ENCODE data around the gene CDON.

CDON gene

DNA sequence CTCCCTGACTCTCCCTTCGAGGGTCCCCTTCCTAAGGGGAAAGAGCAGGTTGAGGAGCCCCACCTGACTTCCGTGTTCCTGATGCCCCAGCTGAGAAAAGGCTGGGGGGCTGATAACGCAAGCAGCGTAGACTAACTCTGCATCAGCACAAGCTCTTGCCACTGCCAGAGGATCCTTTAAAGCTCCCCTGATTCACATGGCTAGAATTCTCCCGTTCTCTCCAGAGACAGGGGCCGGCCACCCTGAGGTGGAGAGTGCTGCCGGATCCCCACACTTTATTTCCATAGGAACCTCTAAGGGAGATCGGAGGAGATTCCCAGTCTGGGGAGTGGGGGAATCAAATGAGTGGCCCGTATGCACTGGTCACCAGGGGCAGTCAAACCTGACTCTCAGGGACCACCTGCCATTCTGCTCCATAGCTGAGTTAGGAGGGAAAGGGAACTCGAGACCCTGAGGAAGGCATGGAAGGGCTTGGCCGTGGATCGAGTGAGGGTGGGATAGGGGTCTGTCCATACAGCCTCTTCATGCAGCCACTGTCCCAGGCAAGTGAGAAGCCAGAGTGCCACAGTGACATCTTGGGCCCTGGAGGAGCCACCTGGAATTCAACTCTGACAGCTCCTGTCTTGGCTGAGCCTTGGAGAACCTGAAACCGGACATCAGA lies 118.2 kb downstream of the CDON start:
- no peak for DNase-seq (ENCODE audit: low read depth in 2 of 2)

- no peak for DNase-seq (ENCODE audit: low read depth in 2 of 2)
Observed at GRCh38 chr11:125943661-125944349, 118.9 kb downstream of the CDON start.

- no peak for DNase-seq (ENCODE audit: low read depth in 2 of 2)
Observed at GRCh38 chr11:125942771-125943428, 119.8 kb downstream of the CDON start.

DNA sequence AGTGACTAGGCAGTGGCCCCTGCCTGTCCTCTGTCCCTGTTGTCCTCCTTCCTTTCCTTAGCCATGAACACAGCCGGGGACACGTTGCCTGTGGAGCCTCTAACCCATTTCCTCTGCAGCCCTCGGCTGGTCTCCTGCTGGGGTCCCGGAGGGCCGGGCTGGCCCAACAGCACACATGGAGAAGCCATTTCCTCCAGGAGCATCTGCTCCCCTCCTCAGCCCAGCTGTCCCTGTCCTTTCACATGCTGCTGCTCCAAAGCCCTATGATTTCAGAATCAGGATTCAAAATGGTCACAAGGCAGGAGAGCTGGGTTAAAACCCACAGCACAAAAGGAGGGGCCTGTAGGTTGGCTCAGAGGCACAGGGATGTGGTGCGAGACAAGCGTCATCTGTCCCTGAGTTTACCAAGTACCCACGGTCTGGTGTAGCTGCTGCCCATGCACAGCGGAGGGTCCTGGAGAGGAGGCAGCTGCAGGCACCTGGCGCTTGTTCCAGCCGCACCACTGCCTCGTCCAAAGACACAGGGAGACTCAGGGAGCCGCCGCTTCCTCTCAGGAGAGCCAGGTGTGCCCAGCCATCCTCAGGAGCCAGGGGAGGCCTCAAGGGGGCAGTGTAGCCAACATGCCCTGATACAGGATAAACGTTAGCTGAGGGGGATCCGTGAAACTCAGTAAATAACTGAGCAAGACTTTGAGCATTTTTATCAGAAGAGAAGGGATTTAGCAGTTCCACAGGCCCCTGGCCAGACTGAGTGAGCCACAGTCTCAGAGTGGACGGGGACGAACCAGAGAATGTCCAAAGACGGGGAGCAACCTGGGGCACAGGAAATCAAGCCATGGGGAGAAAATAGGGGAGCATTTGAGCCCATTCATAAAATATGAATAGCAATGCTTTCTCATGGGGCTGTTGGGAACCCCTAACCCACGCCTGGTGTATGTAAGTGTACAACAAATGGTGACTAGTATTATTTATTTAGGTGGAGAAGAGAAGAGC lies 120.8 kb downstream of the CDON start:
- no peak for DNase-seq (ENCODE audit: low read depth in 2 of 2)

- DNase-seq (ENCODE audit: low read depth in 2 of 2), result no peak
Observed at GRCh38 chr11:125941267-125941618, 121.4 kb downstream of the CDON start.

DNA sequence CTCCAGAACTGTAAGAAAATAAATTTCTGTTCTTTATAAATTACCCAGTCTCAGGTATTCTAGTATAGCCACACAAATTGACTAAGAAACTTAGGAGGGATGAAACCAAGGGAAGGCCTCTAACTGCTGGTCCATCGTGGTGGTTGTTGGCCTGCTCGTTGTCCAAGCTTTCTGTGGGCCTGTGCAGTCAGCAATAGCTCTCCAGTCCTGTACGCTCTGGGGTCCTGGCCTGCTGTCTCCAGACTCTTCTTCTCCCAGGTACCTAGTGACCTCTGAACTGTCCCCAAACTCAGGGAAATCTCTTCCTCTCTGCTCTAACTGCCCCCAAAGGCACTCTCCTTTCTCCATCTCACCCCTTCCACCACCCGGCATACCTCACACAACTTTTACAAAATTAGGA lies 122.5 kb downstream of the CDON start:
- no peak for DNase-seq (ENCODE audit: low read depth in 2 of 2)

DNA sequence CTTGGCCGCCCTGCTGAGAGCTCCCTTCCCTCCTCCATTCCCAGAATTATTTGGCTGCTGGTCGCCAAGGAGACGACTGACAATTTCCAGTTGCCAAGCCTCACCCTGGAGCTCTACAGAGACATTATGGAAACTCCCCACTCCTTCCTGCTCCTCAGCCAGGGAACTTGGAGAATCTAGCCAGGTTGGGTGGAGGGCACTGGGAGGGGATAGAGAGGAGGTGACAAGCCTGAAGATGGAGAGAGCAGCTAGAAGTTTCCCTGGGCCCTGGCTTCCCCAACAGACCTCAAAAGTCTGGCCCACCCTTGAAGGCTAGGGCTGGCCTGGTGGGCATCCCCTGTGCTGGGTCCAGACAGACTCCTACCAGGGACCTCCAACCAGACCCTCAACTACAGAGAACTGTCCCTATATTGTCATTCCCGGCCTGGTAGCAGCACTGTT lies 123.6 kb downstream of the CDON start:
- no peak for DNase-seq (ENCODE audit: low read depth in 2 of 2)

- no peak for DNase-seq (ENCODE audit: low read depth in 2 of 2)
Observed at GRCh38 chr11:125938418-125938817, 124.2 kb downstream of the CDON start.

DNA sequence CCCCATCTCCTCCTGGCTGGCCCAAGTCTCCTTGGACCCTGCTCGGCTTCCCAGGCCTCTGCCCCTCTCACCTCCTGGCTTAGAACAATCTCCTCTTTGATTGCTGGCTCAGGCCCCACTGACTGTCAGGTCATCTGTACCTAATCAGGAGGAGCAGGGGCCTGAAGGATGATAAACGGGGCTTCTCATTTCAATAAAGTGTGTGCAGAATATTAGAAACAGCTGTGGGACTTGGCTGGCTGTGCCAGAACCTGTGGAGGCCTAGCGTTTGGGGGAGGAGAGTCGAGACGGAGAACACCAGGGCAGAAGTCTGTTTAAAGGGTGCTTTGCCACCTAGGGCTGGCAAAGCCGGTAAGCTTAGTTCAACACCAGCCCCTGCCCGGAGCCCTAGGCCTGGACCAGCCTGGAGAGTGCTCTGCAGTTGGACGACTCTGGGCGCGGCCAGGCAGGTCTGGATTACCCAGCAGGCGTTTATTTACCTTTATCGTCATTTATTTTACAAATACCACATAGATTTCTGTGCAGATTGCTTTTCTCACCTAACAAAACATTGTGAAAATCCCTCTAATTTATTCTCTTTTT lies 127.0 kb downstream of the CDON start:
- no peak for DNase-seq (ENCODE audit: low read depth in 2 of 2)

DNA sequence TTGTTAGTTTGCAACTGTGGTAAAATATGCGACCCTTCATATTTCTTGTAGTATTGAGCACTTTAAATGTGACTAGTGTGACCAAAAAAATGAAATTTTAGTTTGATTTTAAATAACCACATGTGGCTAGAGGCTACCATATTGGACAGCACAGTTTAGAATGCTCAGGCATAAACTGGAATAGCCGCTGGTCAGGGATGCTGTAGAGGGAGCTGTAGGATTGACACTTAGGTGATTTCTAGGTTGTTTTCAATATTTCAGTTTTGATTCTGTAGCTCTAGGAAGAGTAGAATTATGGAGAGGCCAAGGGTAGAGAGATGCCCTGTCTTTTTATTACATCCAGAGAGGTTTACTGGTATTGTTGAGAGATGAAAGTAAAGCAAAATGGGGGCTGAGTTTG lies 127.6 kb downstream of the CDON start:
- DNase-seq (ENCODE audit: low read depth in 2 of 2), result no peak

GRCh38 chr11:125934473-125934872 lies 128.2 kb downstream of the CDON start:
- DNase-seq (ENCODE audit: low read depth in 2 of 2), result no peak

DNA sequence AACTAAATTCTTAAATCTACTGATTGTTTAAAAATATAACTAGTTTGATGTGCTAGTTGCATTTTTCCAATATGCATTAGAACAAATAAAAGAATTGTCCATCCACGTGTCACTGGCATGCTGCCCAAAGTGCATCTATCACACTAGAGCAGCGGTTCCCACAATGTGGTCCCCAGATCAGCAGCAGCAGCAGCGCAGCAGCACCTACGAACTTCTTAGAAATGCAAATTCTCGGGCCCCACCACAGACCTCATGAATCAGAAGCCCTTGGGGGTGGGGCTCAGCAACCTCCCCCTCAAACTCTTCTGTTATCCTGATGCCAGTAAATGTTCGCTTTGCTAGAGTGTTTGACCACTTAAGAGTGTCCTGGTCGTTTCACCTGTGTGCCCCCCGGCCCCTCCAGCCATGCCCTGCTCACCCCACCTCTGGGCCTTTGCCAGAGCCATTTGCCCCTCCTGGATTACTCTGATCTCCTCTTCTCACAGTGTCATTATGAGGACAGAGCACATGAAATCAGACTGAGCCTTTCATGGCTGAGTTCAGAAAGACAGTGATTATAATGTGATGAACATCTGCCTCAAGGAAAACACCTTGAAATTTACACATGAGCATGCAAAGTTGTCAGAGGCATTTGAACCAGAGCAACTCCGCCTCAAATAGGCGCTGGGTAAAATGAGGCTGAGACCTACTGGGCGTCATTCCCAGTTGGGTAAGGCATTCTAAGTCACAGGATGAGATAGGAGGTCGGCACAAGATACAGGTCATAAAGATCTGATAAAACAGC lies 129.4 kb downstream of the CDON start:
- no peak for DNase-seq (ENCODE audit: low read depth in 2 of 2)

DNA sequence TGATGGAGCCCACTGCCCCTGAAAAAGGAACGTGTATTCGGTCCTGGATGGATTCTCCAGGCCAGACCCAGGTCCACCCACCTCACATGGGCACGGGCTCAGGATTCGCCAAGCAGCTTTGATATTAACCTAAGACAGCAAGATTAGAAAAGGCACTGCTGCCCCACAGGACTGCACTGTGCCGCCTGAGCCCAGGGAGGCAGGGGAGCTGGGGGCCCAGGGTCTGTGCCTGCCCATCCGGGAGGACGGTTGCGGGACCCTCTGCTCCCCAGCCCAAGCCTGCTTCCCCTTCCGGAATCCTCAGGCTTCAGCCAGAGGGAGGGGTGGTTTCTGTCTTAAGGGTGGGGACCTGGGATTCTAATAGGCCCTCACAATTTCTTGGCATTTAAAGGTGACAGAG lies 130.4 kb downstream of the CDON start:
- no peak for DNase-seq (ENCODE audit: low read depth in 2 of 2)

GRCh38 chr11:125931668-125932067 lies 131.0 kb downstream of the CDON start:
- DNase-seq (ENCODE audit: low read depth in 2 of 2), result no peak

- DNase-seq (ENCODE audit: low read depth in 2 of 2), result no peak
Observed at GRCh38 chr11:125931116-125931515, 131.6 kb downstream of the CDON start.

DNA sequence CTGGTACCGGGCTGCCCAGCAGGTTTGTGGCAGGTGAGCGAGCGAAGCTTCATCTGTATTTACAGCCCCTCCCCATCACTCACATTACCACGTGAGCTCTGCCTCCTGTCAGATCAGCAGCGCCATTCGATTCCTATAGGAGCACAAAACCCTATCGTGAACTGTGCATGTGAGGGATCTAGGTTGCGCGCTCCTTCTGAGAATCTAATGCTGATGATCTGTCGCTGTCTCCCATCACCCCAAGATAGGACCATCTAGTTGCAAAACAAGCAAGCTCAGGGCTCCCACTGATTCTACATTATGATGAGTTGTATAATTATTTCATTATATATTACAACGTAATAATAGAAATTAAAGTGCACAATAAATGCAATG lies 132.6 kb downstream of the CDON start:
- DNase-seq (ENCODE audit: low read depth in 2 of 2), result no peak

DNA sequence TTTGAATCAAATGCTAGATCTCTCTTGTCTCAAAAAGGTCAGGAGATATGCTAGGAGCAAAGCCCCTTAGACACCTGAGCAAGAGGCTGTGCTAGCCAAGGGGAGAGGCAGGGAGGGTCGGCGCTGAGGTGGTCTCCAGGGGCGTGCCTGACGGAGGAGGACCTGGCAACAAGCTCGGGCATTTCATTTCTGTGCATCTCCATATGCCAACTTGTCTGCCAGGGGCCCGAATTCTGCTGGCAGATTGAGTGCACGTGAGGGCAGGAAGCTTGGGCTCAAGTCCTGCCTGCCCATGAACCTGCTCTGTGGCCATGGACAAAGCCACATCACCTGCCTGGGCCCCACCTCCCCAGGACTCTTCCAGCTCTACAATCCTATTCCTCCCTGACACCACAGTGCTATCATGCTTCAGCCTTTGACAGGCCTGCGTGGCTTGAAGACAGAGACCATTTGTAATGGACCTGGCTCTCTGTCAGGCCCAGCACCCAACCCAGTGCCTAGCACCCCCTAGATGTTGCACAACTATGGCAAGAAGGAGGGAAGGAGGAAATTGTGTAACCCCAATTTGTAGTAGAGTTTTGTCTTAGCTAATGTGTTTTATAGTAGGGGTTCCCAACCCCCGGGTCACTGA lies 133.1 kb downstream of the CDON start:
- no peak for DNase-seq (ENCODE audit: low read depth in 2 of 2)

- DNase-seq (ENCODE audit: low read depth in 2 of 2), result no peak
Observed at GRCh38 chr11:125926682-125927081, 136.0 kb downstream of the CDON start.

DNA sequence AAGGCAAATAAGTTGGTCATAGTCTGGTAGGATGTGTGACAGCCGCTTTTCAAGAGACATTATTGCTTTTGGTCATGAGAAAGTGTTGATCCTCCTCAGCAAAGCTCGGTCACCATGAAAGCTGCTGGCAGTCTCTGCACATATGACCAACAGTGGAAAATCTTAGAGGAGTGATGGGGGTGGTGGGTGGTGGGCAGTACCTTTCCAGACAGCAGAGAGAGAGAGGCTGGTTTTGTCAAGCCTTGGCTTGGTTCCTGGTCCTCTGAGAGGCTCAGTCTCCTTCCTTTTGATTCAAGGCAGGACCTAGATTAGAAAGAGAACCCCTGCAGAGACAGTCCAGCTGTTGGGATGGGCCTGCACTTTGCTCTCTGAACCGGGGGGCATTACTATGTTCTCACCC lies 136.9 kb downstream of the CDON start:
- DNase-seq (ENCODE audit: low read depth in 2 of 2), result no peak

DNA sequence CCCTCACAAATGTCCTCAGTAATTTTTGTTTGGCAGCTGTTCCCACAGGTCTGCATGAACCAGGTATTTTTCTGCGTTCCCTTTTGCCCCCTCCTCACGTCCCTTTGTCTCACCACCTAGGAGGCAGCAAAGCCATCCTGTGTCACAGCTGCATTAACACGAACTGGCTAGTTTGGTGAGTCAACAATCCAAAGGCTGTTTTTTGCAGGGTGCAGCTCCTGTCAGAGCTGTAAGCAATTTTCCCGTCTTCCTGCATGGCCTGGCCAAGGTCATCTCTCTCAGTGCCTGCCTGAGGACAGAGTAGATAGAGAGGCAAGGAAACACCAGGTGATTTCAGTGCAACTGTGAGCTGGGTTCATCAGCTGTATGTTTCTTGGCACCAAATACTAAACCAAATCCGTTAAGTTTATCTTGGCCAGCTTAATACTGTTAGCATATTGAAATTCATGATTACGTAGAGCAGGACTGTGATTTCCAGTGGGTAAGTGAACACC lies 137.4 kb downstream of the CDON start:
- DNase-seq (ENCODE audit: low read depth in 2 of 2), result no peak

All from activated CD8-positive, alpha-beta memory T cell treated with anti-CD3 and anti-CD28 coated beads for 4 hours (primary cell).